Activated T-helper 2 cell treated with anti-CD3 and anti-CD28 coated beads, Interferon-gamma antibody, Interleukin-2, Interleukin-4, amounts not matched to agents 10 μg/mL and 5 μg/mL and 100 μg/mL, durations not matched to agents 14 hours and 24 hours and 36 hours (primary cell): Measurements from ENCODE around the gene SHISA4. TPM values are rescaled to one million over a fixed set of nuclear protein-coding genes. Genes with fewer than 3 reads are reported as not detected.
"Not testable (repeated sequence)": the region's sequence is repeated elsewhere in the genome, so short reads cannot be mapped to it uniquely, and the experiment has no call there.

ENCODE experiments used
- DNase-seq: peaks from one replicate; pipeline ENCODE4 v3.0.0; 2021; ENCODE audit warnings: low spot score
- H3K27ac Mint-ChIP-seq: one replicate; pipeline ENCODE4 v1.8.0; 2021; ENCODE audit warnings: mixed read lengths
- H3K27me3 Mint-ChIP-seq: one replicate; pipeline ENCODE4 v1.8.0; 2021; ENCODE audit warnings: low read depth, mixed read lengths
- H3K36me3 Mint-ChIP-seq: one replicate; pipeline ENCODE4 v1.8.0; 2021; ENCODE audit warnings: low read depth, mixed read lengths
- H3K4me1 Mint-ChIP-seq: one replicate; pipeline ENCODE4 v1.8.0; 2021; ENCODE audit warnings: low read depth, mixed read lengths
- H3K4me3 Mint-ChIP-seq: one replicate; pipeline ENCODE4 v1.8.0; 2021; ENCODE audit warnings: low read depth, mild to moderate bottlenecking, moderate library complexity, mixed read lengths
- H3K9me3 Mint-ChIP-seq: one replicate; pipeline ENCODE4 v1.8.0; 2021; ENCODE audit warnings: mixed read lengths
- intact Hi-C: fragments of 100-400 bp; cut with micrococcal nuclease; formaldehyde crosslinking; loops from one replicate; pipeline ENCODE4 v1.15.1; 2023
- total RNA-seq: library from RNA; stranded (reverse); gene quantifications from 2 replicates; pipeline ENCODE4 v1.2.3, GENCODE V29; 2022

Gene SHISA4
- total RNA-seq, result 0.41 and 0.48 TPM in 2 replicates

DNA sequence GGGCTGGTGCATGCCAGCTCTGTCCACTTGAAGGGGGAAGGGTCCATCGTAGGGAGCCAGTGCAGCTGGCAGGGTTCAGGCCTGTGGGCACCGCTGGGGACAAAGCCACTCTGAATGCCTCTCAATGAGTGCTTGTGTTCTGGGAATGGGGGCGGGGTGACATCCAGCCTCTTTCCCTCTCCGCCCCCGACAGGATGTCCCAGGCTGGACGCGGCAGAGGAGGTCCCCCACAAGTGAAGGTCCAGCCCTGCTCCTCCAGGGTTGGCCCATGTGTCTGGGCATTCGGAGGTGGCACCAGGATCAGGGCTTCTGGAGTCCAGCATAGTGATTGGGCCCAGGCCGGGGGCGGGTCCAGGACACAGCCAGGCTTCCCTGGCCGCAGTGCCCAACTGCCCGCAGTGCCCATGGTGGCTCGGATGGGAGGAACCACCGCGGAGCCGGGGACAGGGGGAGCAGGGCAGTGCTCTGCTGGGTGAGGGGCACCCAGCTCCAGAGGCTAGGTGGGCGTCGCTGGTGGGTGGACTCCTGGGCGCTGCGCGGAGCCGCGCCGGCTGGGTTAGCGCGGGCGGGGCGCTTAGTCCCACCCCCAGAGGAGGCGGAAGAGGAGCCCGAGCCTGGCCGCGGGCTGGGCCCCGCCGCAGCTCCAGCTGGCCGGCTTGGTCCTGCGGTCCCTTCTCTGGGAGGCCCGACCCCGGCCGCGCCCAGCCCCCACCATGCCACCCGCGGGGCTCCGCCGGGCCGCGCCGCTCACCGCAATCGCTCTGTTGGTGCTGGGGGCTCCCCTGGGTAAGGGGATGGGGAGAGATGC, at the start of gene SHISA4:
SHISA4 (plus strand) TSS at position 617 of the 808 bp plus-strand sequence; CDS start at position 714, 97 bp downstream.
- Mint-ChIP-seq H3K4me3 (peak within 1 kb of the TSS; percentile 70), H3K27me3 (peaks cover 45% of the 10 kb centered on the region), H3K9me3 (no peaks in the 10 kb centered on the region), H3K36me3 (peaks cover 3% of the 10 kb centered on the region), H3K4me1 (peaks cover 1% of the 10 kb centered on the region), H3K27ac (no peak within 1 kb of the TSS)
- no peak for DNase-seq
- intact Hi-C loops, result no loop called here

DNA sequence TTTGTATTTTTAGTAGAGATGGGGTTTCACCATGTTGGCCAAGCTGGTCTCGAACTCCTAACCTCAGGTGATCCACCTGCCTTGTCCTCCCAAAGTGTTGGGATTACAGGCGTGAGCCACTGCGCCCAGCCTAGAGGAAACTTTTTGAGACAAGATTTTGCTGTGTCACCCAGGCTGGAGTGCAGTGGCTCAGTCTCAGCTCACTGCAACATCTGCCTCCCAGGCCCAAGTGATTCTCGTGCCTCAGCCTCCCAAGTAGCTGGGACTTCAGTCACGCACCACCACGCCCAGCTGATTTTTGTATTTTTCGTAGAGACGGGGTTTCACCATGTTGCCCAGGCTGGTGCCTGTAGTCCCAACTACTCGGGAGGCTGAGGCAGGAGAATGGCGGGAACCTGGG, 49.6 kb upstream of the SHISA4 start:
- peaks cover 35% of the 10 kb centered on the region for H3K36me3 Mint-ChIP-seq
- peaks cover 19% of the 10 kb centered on the region for H3K4me1 Mint-ChIP-seq
- H3K27me3 Mint-ChIP-seq, H3K27ac Mint-ChIP-seq, H3K9me3 Mint-ChIP-seq, DNase-seq, intact Hi-C loops, H3K4me3 Mint-ChIP-seq: not testable (repeated sequence)

- Mint-ChIP-seq H3K9me3 (no peaks in the 10 kb centered on the region), H3K4me3 (no peak overlapping the region), H3K36me3 (peaks cover 25% of the 10 kb centered on the region), H3K27me3 (no peaks in the 10 kb centered on the region), H3K27ac (no peak overlapping the region), H3K4me1 (peaks cover 12% of the 10 kb centered on the region)
- no peak for DNase-seq
- intact Hi-C loops, result no loop called here
These were observed 48.6 kb upstream of the SHISA4 start for GRCh38 chr1:201840055-201840454.

- Mint-ChIP-seq H3K4me1 (peaks cover 11% of the 10 kb centered on the region), H3K36me3 (peaks cover 21% of the 10 kb centered on the region), H3K27me3 (no peaks in the 10 kb centered on the region), H3K4me3 (no peak overlapping the region), H3K9me3 (no peaks in the 10 kb centered on the region), H3K27ac (no peak overlapping the region)
- no peak for DNase-seq
- intact Hi-C loops, result no loop called here
These were observed 48.2 kb upstream of the SHISA4 start for GRCh38 chr1:201840490-201840889.

DNA sequence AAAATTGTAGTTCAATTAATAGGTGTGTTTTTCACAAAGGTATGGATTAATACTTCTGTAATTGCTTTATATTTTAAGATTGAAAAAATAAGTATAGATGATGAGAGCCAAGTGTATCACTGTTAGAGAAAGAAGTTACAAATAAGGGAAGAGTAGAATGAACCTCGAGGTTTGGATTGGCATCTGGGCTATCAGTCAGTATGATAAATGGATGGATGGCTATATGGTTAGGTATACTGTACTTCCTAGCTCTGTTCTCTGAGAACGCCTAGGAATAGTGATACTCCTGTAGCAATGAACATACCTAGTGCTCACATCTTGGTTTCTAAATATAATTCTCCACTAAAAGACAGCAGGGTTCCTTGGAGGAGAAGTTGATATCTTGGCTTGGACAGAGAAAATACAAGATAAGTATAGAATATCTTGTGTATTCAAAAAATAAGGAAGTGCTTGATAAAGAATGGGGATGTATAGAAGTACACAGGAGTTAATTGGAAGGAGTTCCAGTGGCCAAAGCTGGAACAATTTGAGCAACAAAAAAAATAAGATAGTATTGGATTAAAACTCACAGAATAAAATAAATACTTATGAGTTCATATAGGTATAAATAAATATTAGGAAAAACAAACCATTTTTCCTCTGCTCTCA, 47.3 kb upstream of the SHISA4 start:
- H3K27me3 Mint-ChIP-seq, result no peaks in the 10 kb centered on the region
- no peak overlapping the region for H3K27ac Mint-ChIP-seq
- no peaks in the 10 kb centered on the region for H3K9me3 Mint-ChIP-seq

GRCh38 chr1:201842472-201843027, 46.1 kb upstream of the SHISA4 start:
- no peak for DNase-seq
- H3K4me3 Mint-ChIP-seq, result no peak overlapping the region
- H3K36me3 Mint-ChIP-seq, result peaks cover 21% of the 10 kb centered on the region
- H3K27ac Mint-ChIP-seq, result no peak overlapping the region
- peaks cover 13% of the 10 kb centered on the region for H3K4me1 Mint-ChIP-seq
- intact Hi-C loops, result no loop called here
- H3K9me3 Mint-ChIP-seq, result no peaks in the 10 kb centered on the region
- no peaks in the 10 kb centered on the region for H3K27me3 Mint-ChIP-seq

More for the DNA sequence above, 47.3 kb upstream of the SHISA4 start:
- peaks cover 16% of the 10 kb centered on the region for H3K36me3 Mint-ChIP-seq
- no peak overlapping the region for H3K4me3 Mint-ChIP-seq
- intact Hi-C loops, result no loop called here
- peaks cover 13% of the 10 kb centered on the region for H3K4me1 Mint-ChIP-seq
- no peak for DNase-seq

DNA sequence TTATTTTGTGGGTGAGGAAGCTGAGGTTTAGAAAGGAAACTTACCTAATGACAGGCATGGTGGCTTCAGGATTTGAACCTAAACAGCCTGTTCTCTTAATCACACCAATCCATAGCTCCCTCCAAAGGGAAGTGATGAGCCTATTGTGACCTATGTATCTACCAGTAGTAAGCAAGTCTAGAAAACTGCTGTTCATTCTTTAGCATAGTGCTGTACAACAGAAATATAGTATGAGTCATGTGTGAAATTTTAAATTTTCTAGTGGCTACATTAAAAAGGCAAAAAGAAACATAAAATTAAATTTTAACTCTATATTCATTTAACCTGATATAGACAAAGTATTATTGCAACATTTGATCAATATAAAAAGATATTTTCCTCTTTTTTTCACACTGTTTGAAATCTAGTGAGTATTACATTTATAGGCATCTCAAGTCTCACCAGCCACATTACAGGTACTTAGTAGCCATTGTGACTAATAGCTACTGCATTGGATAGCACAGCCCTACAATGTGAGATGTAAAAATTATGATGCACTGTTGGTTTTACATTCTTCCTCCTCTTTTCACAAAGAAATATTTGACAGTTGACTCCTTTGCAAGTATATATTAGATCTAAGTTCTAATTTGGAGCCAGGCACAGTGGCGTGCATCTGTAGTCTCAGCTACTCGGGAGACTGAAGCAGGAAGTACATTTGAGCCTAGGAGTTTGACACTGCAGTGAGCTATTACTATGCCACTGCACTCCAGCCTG, 43.2 kb upstream of the SHISA4 start:
- no peak for DNase-seq
- Mint-ChIP-seq H3K27ac (no peak overlapping the region), H3K27me3 (no peaks in the 10 kb centered on the region), H3K4me1 (peaks cover 9% of the 10 kb centered on the region), H3K4me3 (no peak overlapping the region), H3K9me3 (no peaks in the 10 kb centered on the region), H3K36me3 (peaks cover 28% of the 10 kb centered on the region)
- intact Hi-C loops, result no loop called here

DNA sequence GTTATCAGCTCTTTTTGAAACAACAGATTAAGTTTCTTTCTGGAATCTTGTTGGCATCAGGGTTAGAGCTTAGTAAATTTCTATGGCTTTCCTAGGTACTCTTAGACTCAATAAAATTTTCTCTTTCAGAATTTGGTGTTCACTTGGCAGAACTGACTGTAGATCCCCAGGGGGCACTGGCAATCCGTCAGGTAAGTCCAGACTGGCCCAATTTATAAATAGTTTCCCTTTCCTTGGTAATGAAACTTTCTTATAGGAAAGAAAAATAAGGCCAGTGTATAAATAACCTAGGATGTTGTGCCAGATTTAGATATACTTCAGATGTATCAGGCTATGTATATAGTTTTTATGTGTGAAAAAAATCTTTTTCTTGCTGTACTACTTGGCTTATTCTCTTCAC, 41.5 kb upstream of the SHISA4 start:
- Mint-ChIP-seq H3K27me3 (no peaks in the 10 kb centered on the region), H3K4me3 (no peak overlapping the region), H3K9me3 (no peaks in the 10 kb centered on the region), H3K4me1 (peaks cover 6% of the 10 kb centered on the region), H3K36me3 (peaks cover 36% of the 10 kb centered on the region), H3K27ac (no peak overlapping the region)
- no peak for DNase-seq
- intact Hi-C loops, result no loop called here

DNA sequence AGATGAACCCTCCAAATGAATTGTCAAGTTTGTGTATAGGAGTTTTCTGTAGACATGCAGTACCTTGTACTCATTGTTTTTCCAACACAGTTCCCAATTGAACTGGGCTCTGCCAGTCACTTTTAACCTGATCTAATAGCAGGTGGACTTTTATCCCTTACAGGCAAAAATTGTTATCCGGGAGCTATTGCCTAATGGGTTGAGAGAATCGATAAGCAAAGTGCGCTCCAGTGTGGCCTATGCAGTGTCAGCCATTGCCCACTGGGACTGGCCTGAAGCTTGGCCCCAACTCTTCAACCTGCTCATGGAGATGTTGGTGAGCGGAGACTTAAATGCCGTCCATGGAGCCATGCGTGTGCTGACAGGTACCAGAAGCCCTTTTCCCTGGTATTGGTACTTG, 40.5 kb upstream of the SHISA4 start:
- H3K4me3 Mint-ChIP-seq, result no peak overlapping the region
- peaks cover 46% of the 10 kb centered on the region for H3K36me3 Mint-ChIP-seq
- H3K27me3 Mint-ChIP-seq, result no peaks in the 10 kb centered on the region
- no peaks in the 10 kb centered on the region for H3K9me3 Mint-ChIP-seq
- no peak for DNase-seq
- H3K27ac Mint-ChIP-seq, result no peak overlapping the region
- intact Hi-C loops, result no loop called here
- peaks cover 2% of the 10 kb centered on the region for H3K4me1 Mint-ChIP-seq

GRCh38 chr1:201849372-201850052, 39.2 kb upstream of the SHISA4 start:
- peaks cover 2% of the 10 kb centered on the region for H3K4me1 Mint-ChIP-seq
- peaks cover 53% of the 10 kb centered on the region for H3K36me3 Mint-ChIP-seq
- intact Hi-C loops, result no loop called here
- no peaks in the 10 kb centered on the region for H3K9me3 Mint-ChIP-seq
- no peaks in the 10 kb centered on the region for H3K27me3 Mint-ChIP-seq
- H3K4me3 Mint-ChIP-seq, result no peak overlapping the region
- H3K27ac Mint-ChIP-seq, result no peak overlapping the region
- no peak for DNase-seq

DNA sequence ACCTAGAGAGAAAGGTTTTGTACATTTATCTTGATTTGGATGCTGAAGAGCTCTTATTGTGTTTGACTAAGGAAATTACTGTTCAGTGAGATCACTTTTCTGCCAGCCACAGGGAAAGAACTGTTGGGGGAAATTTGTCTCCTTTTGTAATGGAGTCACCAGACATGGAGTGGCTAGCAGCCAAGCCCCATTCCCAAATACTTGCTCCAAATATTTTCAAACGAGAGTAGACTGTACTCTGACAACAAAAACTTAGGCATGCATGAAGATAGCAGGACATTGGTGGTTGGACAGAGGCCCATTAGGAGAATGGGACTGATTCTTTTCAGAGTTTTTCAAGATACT, 38.7 kb upstream of the SHISA4 start:
- no peak for DNase-seq
- Mint-ChIP-seq H3K4me3 (no peak overlapping the region), H3K4me1 (peaks cover 2% of the 10 kb centered on the region), H3K36me3 (peaks cover 58% of the 10 kb centered on the region), H3K27me3 (no peaks in the 10 kb centered on the region), H3K9me3 (no peaks in the 10 kb centered on the region), H3K27ac (no peak overlapping the region)
- intact Hi-C loops, result no loop called here

DNA sequence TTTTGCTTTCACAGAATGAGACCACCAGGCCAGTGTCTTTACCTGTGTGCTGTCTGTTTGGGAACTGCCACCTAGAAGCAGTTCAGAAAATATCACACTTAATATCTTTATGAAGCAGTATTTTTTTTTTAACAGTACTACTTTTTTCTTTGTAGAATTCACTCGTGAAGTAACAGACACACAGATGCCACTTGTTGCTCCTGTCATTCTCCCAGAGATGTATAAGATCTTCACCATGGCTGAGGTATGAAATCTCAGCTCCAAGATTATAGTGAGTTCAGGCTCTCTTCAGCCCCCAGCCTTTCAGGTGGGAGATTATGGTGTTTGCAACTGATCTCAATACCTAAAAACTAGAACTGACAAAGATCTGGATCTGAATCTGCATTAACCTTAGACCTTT, 36.7 kb upstream of the SHISA4 start:
- no peak overlapping the region for H3K4me3 Mint-ChIP-seq
- H3K9me3 Mint-ChIP-seq, result no peaks in the 10 kb centered on the region
- intact Hi-C loops, result no loop called here
- no peaks in the 10 kb centered on the region for H3K27me3 Mint-ChIP-seq
- peaks cover 72% of the 10 kb centered on the region for H3K36me3 Mint-ChIP-seq
- no peaks in the 10 kb centered on the region for H3K4me1 Mint-ChIP-seq
- no peak for DNase-seq
- H3K27ac Mint-ChIP-seq, result no peak overlapping the region
